SH-SY5Y (cell line): ENCODE results near the gene KLHL1.

Source experiments
- GATA2 ChIP-seq: IDR thresholded peaks from 2 replicates; pipeline ENCODE4 v1.6.1; 2011; ENCODE audit warnings: mild to moderate bottlenecking, low read depth, low read length
- GATA3 ChIP-seq: IDR thresholded peaks from 2 replicates; pipeline ENCODE4 v1.6.1; 2011; ENCODE audit warnings: low read depth, mild to moderate bottlenecking, low read length, moderate library complexity

The KLHL1 gene

GRCh38 chr13:69721631-69722030, 386.6 kb downstream of the KLHL1 start:
- TF ChIP-seq GATA2, result no peak
- TF ChIP-seq GATA3, result no peak

GRCh38 chr13:69720278-69720983, 387.8 kb downstream of the KLHL1 start:
- TF ChIP-seq GATA3 (no peak), GATA2 (no peak)

GRCh38 chr13:69706807-69707206, 401.4 kb downstream of the KLHL1 start:
- no peak for TF ChIP-seq GATA3
- no peak for TF ChIP-seq GATA2

- no peak for TF ChIP-seq GATA3
- TF ChIP-seq GATA2, result no peak
These were observed 403.9 kb downstream of the KLHL1 start for GRCh38 chr13:69704311-69704710.

- no peak for TF ChIP-seq GATA2
- no peak for TF ChIP-seq GATA3
These were observed 417.3 kb downstream of the KLHL1 start for GRCh38 chr13:69690999-69691398.

- TF ChIP-seq GATA3, result no peak
- TF ChIP-seq GATA2, result no peak
These were observed 424.1 kb downstream of the KLHL1 start for GRCh38 chr13:69683921-69684686.

GRCh38 chr13:69681722-69682121, 426.5 kb downstream of the KLHL1 start:
- TF ChIP-seq GATA3 (no peak), GATA2 (no peak)

GRCh38 chr13:69677343-69677742, 430.9 kb downstream of the KLHL1 start:
- TF ChIP-seq GATA2 (no peak), GATA3 (no peak)

- no peak for TF ChIP-seq GATA3
- TF ChIP-seq GATA2, result no peak
These were observed 432.0 kb downstream of the KLHL1 start for GRCh38 chr13:69676286-69676685.

GRCh38 chr13:69660155-69660554, 448.1 kb downstream of the KLHL1 start:
- TF ChIP-seq GATA3 (no peak), GATA2 (no peak)

GRCh38 chr13:69657676-69658075, 450.6 kb downstream of the KLHL1 start:
- TF ChIP-seq GATA2 (no peak), GATA3 (no peak)

- TF ChIP-seq GATA3 (no peak), GATA2 (no peak)
These were observed 453.9 kb downstream of the KLHL1 start for GRCh38 chr13:69654392-69654791.
